Activated CD8-positive, alpha-beta memory T cell treated with anti-CD3 and anti-CD28 coated beads for 36 hours (primary cell): ENCODE data around the gene ANKRD11. TPM values are rescaled to one million over a fixed set of nuclear protein-coding genes. Genes with fewer than 3 reads are reported as not detected.

ENCODE experiments used
- CTCF ChIA-PET: fragments of 350-600 bp; sonication (Branson Sonifier 250); formaldehyde crosslinking; loops from one replicate; lab custom pipeline; 2021; ENCODE audit warnings: antibody characterized with exemption; lab: Charles Lee
- POLR2A ChIA-PET: fragments of 350-600 bp; sonication (Branson Sonifier 250); formaldehyde crosslinking; loops from one replicate; lab custom pipeline; 2021; ENCODE audit warnings: antibody characterized with exemption; lab: Charles Lee
- total RNA-seq, 2 experiments: library from RNA; stranded (reverse); gene quantifications; one replicate each; pipeline ENCODE4 v1.2.3, GENCODE V29; 2021

ANKRD11 gene
- total RNA-seq, 2 experiments from 2014 or later: 152 to 159 TPM

DNA sequence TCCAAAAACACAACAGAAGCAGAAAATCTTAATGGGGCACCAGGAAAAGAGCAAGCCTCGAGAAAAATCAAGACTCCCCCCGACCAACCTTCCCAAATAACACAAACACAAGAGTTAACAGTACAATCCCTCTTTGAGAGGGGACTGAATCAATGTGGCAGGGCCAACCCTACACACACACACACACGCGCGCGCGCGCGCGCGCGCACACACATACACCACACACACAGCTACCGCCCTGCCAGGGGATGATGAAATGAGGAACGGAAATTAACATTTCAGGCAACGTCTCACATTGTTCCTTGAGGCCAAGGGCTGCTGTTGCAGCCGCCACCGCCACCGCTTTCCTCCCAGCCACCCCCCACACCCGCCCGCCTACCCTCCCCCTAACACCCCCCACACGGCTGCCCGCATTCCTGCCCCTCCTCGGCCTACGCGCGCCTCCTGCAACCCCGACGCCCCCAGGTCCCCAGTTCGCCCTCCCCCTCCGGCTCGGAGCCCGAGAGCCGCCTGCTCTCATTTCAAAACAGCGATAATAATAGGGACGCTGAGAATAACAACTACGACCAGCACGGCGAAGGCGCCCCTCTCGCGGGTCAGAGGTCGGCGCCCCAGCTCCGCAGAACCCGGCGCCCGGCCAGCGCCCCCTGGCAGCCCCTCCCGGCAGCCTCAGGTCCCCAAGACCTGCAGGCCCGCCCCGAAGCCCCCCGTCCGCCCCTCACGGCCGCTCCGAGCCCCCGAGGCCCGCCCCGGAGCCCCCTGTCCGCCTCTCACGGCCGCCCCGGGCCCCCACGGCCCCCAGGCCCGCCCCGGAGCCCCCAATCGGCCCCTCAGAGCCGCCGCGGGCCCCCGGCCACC is 1.1 kb downstream of the ANKRD11 start:
- CTCF ChIA-PET: interaction anchor here (1.2 to 1.7 kb wide), 2 partner anchors 19 to 37 kb away, joined by 3 to 6 read pairs; partner anchors contain the start of gene SPG7
- POLR2A ChIA-PET: interaction anchor here (0.8 to 2.5 kb wide), 7 partner anchors 15 to 174 kb away, joined by 3 to 17 read pairs (median 4); partner anchors contain the start of gene SPG7

DNA sequence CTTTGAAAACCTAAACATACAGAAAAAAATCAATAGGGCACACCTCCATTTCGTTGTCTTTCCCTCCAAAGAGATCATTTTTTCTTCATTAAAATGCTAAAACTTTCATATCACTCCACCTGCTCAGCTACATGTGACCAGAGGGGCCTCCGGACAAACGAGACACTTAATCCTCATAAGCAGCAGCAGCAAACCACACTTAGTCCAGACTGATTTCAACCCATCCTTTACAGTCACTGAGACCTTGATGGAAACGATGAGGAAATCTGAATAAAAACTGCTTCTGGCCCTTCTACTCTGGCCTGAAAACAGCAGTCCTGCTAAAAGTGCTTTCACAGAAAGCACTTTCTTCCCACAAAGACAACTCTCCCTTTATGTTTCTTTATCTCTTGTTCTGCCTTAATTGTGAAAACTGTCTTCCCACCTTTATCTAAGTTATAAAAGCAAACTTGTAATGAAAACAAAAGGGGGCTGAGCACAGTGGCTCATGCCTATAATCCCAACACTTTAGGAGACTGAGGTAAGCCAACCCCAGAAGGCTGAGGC is 4.6 kb downstream of the ANKRD11 start:
- CTCF ChIA-PET: interaction anchor here (1.1 to 1.3 kb wide), 2 partner anchors 19 to 170 kb away, joined by 3 to 4 read pairs; no protein-coding TSS in a partner anchor
- POLR2A ChIA-PET: interaction anchor here (0.6 to 0.9 kb wide), 4 partner anchors 71 to 677 kb away, joined by 3 to 5 read pairs (median 4); no protein-coding TSS in a partner anchor

DNA sequence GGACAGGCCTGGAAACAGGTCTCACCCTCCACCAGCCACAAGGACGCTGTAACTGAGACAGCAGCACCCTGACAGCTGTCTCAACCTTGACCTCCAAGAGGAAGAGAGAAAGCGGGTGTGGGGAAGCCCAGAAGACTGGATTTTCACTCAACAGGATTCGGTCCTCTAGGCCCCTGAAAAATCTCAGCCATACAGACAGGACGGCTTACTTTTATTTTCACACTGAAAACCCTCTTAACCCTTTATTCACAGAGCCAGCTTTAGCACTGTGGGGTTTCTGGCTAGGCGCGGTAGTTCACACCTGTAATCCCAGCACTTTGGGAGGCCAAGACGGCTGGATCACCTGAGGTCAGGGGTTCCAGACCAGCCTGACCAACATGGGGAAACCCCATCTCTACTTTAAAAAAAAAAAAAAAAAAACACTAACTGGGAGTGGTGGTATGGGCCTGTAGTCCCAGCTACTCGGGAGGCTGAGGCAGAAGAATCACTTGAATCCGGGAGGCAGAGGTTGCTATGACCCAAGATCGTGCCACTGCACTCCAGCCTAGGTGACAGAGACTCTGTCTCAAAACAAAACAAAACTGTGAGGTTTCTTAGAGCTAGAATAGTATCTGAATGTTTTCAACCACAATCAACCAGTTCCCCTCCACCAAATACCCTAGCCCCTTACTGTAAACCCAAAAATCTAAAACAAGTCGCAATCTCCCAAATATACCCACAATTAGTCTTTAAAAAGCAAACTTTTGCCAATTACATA is 5.3 kb downstream of the ANKRD11 start:
- ChIA-PET POLR2A (interaction anchor here (0.6 to 1.6 kb wide), 7 partner anchors 23 to 677 kb away, joined by 3 to 11 read pairs (median 4); partner anchors contain the start of gene SPG7), CTCF (interaction anchor here (1.3 kb wide), 1 partner anchor 20 kb away, joined by 4 read pairs; no protein-coding TSS in a partner anchor)

DNA sequence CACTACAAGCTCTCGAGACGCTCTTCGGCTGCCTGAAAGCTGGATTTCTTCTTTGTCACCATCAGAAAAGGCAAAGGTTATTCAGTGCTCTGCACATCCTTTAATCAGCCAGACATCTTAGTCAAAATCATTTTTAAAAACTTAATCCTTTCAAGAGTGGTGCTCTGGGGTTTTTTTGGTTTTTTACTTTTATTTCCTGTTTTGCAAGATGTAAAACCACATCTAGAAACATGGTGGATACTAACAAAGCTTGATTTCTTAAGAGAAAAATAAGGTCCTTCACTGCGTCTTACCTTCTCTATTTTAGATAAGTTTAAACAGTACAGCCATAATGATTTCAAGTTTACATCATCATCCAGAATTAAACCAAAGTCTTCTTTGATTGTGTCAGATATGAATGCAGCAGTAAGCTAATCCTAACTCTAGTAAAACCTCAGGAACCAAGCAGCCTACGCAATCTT is 6.3 kb downstream of the ANKRD11 start:
- ChIA-PET POLR2A (interaction anchor here (0.9 to 1.6 kb wide), 3 partner anchors 23 to 75 kb away, joined by 3 to 11 read pairs (median 6); no protein-coding TSS in a partner anchor), CTCF (interaction anchor here (0.6 to 1.4 kb wide), 3 partner anchors 9 to 133 kb away, joined by 3 read pairs; no protein-coding TSS in a partner anchor)

DNA sequence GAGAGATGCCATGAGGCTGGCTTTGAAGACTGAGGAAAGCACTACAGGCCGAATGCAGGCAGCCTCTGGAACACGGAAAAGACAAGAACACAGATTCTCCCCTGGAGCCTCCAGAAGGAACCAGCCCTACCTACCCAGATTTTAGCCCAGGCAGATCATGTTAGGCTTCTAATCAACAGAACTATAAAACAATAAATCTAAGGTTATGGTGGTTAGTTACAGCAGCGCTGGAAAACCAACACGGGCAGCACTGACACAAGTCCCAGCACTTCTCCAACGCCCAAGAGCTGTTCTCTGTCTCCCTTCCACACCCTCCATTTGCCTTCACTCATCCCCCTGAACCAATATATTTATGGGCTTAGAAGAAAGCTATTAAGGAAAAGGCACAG is 7.5 kb downstream of the ANKRD11 start:
- ChIA-PET POLR2A (interaction anchor here (0.9 kb wide), 1 partner anchor 24 kb away, joined by 3 read pairs; no protein-coding TSS in a partner anchor), CTCF (interaction anchor here (0.8 to 1.3 kb wide), 3 partner anchors 8 to 45 kb away, joined by 3 read pairs; no protein-coding TSS in a partner anchor)

DNA sequence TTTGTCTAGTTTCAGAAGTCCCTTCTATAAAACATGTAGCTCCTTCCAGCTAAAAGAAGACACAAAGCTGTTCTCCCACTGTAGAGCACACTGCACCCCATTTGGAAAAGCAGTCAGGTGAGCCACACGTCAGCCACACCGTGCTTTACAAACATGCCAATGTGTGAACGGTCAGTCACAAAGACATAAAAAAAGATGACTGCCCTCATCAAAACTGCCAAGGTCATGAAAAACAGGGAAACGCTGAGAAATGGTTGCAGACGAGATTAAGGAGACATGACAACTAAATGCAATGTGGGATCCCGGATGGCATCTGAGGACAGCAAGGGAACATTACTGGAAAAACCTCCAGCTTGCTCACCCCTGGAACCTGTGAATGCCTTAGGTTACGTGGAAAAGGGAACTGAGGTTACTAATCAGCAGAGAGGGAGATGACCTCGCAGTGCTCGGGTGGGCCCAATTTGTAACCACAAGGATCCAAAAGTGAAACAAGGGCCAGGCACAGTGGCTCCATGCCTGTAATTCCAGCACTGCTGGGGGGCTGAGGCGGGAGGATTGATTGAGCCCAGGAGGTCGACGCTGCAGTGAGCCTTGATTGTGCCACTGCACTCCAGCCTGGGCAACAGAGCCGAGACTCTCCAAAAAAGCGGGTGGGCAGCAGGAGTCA is 8.1 kb downstream of the ANKRD11 start:
- CTCF ChIA-PET: interaction anchor here (1.1 kb wide), 1 partner anchor 18 kb away, joined by 3 read pairs; no protein-coding TSS in a partner anchor

DNA sequence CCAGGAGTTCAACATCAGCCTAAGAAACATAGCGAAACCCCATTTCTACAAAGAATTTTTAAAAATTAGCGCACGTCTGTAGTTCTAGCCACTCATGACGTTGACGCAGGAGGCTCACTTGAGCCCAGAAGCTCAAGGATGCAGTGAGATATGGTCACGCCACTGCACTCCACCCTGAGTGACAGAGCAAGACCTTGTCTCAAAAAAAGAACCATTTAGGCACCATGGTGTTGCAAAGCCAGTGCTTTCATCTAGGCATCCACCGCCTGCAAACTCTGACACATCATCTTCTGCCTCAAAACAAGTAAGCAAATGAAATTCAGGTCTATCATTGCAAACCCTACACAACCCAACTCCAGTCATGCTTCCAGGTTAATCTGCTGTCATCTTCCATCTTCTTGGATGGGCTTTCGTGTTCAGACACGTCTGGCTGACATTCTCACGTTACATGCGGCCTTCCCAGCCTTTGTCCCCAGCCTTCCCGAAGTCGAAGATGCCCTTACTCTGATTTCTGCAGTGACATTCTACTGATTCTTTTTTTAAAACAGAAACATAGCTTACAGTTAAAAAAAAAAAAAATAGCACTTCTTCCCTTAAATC is 8.9 kb downstream of the ANKRD11 start:
- ChIA-PET CTCF (interaction anchor here (0.6 to 1.1 kb wide), 2 partner anchors 27 to 98 kb away, joined by 3 read pairs; partner anchors contain the start of gene SPG7), POLR2A (interaction anchor here (0.6 kb wide), 1 partner anchor 22 kb away, joined by 4 read pairs; no protein-coding TSS in a partner anchor)

More for the DNA sequence above, 8.1 kb downstream of the ANKRD11 start:
- POLR2A ChIA-PET: interaction anchor here (0.6 kb wide), 1 partner anchor 21 kb away, joined by 4 read pairs; no protein-coding TSS in a partner anchor

DNA sequence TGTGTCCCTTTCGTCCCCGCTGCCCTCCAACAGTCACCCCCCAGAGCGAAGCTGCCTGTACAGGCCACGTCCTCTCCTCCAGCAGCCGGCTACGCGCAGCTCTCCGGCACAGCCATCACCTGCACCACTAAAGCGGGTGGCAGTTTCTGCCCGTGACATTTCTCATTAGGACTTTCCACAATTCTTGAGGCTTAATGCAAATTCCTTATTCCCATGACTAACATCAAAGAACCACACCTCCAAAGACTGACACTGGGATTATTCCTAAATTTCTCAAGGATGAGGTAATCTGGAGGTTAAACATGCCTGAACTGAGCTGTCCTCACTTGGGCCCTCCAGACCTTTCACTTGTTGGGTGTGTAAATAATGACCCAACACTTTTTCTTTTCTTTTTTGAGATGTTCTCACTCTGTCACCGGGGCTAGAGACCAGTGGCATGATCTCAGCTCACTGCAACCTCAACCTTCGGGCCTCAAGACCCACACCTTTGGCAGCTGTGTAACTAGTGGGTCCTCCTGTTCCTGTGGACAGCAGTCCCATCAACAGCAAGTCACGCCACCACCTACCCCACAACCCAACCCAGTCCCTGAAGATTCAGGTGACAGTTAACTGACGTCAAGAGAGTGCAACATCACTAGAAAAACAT is 11.7 kb downstream of the ANKRD11 start:
- POLR2A ChIA-PET: no interaction called here
- CTCF ChIA-PET: interaction anchor here (0.6 kb wide), 1 partner anchor 14 kb away, joined by 4 read pairs; no protein-coding TSS in a partner anchor

DNA sequence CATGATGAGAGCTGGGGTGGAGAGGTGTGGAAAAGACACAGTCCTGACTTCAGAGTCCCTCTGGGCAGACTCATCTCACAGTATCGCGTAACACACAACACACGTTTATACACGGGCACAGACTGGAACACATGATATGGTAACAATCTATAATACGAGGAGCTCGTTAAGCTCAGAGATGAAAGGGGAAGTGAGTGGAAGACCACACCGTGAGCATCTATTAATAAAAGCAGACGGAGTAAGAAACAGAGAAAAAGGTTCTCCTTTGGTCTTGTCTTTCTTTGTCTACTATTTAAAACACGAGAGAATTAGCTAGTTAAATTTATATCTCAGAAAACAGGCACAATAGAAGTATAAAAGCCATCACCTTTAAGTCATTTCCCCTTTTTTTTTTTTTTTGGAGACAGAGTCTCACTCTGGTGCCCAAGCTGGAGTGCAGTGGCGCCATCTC is 13.5 kb downstream of the ANKRD11 start:
- POLR2A ChIA-PET: interaction anchor here (0.6 kb wide), 1 partner anchor 68 kb away, joined by 3 read pairs; no protein-coding TSS in a partner anchor
- CTCF ChIA-PET: interaction anchor here (0.6 to 0.8 kb wide), 3 partner anchors 10 to 399 kb away, joined by 3 read pairs; no protein-coding TSS in a partner anchor

DNA sequence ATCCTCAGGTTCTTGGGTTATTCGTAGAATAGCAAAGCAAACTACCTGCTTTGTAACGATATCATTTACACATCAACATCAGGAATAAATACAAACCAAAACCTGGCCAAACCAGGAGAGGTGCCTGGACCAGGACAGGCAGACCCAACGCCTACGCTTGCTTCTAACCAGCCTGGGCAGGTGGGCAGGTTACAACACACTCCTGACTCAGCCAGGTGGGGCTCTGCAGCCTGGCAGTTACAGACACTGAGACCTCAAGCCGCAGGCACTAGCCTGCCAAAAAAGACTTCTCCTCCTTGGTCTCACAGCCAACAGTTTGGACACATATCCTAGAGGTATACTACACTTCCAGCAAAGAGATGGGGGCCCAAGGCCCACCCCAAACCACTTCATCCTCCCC is 14.0 kb downstream of the ANKRD11 start:
- ChIA-PET POLR2A (interaction anchor here (0.6 kb wide), 1 partner anchor 67 kb away, joined by 3 read pairs; no protein-coding TSS in a partner anchor), CTCF (interaction anchor here (0.8 kb wide), 2 partner anchors 9 to 142 kb away, joined by 3 read pairs; no protein-coding TSS in a partner anchor)

DNA sequence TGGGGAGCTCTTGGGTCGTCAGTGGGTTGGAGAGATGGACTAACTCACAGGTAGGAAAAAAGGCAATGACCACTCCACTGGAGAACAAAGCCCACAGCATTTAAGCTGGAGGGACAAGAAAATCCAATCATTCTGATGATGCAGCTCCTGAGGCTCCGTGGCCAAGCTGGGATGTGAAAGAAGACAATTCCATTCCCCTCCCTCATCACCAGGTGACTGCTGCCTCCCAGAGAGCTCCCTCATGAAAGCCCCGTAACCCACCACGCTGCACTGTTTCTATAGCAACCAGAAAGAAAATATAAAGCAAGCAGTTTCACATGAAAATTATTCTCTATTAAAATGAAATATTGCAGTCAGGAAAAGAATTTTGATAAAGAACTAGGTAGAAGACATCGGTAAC is 15.2 kb downstream of the ANKRD11 start:
- POLR2A ChIA-PET: no interaction called here

DNA sequence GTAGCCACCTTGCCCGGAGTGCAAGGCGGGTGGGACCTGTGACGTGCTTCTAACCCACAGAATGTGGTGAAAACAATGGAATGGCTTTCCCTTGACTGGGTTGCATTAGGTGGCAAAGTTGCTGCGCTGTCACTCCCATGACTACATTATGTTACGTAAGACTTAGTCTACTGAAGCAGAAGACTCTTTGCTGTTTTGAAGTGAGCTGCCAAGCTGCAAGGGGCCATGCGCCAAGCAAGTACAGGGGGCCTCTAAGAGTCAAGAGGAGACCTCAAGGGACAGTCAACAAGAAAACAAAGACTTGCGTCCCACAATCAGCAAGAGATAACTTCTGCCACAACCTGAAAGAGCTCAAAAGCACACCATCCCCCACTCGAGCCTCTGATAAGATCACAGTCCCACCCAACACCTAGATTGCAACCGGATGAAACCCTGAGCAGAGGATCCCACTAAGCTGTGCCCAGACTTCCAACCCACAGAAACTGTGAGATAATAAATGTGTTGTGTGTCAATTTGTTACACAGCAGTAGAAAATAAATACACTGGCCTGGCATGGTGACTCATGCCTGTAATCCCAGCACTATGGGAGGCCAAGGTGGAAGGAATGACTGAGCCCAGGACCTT is 16.5 kb downstream of the ANKRD11 start:
- ChIA-PET POLR2A (no interaction called here), CTCF (no interaction called here)

More for the DNA sequence above, 15.2 kb downstream of the ANKRD11 start:
- CTCF ChIA-PET: interaction anchor here (0.9 kb wide), 1 partner anchor 8 kb away, joined by 3 read pairs; no protein-coding TSS in a partner anchor

DNA sequence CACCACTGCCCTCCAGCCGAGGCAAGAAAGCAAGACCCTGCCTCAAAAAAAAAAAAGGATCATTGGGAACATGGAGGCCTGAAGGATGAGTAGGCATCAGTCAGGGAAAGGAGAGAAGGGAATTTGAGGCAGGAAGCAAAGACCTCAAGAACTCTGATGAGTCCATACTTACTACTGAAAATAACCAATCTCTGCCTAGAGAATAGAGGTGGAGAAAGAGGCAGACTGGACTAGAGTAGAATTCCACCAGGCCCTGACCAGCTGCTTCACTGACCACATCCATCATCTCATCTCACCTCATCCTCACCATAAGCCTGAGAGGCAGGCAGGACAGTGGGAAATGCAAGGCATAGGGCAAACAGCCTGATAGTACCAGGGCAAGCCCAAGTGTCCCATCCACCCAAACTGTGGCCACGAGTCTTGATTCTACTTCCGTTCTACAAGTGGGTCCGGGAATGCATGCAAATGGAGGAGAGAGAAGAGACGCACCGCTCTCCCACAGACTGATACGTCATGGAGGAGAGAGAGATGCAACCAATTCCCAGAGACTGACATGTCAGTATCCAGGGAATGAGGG is 17.1 kb downstream of the ANKRD11 start:
- POLR2A ChIA-PET: no interaction called here
- CTCF ChIA-PET: no interaction called here

DNA sequence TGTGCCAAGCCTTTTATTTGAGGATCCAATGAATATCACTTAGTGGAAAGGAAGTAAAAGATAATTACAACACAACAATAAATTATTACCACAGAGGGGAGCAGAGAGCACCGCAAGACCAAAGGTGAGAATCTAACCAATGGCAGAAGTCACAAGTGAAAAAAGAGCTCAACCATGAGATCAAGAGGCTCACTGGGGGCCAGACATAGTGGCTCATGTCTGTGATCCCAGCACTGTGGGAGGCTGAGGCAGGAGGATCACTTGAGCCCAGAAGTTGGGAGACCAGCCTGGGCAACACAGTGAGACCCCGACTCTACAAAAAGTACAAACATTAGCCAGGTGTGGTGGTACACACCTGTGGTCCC is 17.7 kb downstream of the ANKRD11 start:
- ChIA-PET CTCF (no interaction called here), POLR2A (no interaction called here)

DNA sequence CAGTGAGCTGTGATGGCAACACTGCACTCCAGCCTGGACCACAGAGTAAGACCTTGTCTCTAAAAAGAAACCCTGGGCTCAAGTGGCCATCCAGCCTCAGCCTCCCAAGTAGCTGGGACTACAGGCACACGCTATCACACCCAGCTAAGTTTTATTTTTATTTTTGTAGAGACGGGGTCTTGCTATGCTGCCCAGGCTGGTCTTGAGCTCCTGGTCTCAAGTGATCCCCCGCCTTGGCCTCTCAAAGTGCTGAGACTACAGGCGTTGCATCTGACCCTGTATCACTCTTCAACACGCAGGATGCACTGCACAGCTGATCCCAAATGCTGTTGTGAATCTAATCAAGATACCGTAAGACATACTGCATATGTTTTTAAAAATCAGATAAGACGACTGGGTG is 23.0 kb downstream of the ANKRD11 start:
- POLR2A ChIA-PET: interaction anchor here (0.5 kb wide), 1 partner anchor 19 kb away, joined by 3 read pairs; no protein-coding TSS in a partner anchor
- CTCF ChIA-PET: interaction anchor here (0.7 to 2.1 kb wide), 6 partner anchors 9 to 121 kb away, joined by 3 to 7 read pairs (median 4); no protein-coding TSS in a partner anchor

DNA sequence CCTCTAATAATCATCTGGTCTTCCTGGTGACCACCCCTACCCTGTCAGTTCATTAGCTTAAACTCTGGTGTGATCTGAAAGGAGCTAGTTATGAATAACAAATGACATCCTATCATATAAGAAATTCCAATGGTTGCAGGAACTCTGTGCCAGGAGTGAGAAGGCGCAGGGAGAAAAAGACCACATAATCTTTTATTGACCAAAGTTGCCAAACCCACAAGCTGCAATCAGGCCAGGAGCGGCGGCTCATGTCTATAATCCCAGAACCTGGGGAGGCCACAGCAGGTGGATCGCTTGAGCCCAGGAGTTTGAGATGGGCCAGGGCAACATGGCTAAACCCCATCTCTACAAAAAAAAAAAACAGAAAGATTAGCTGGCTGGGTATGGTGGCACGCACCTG is 23.4 kb downstream of the ANKRD11 start:
- ChIA-PET POLR2A (no interaction called here), CTCF (interaction anchor here (0.7 to 2.1 kb wide), 4 partner anchors 9 to 120 kb away, joined by 3 to 7 read pairs (median 4); no protein-coding TSS in a partner anchor)
